HG03095 (cell line): ENCODE measurements around the gene LYZL6.

Experiments
- ATAC-seq: cut with Tn5 transposase; IDR thresholded peaks from one replicate; pipeline ENCODE4 v1.9.1; 2021; ENCODE audit warnings: moderate library complexity; ENCODE audit not compliant: unreplicated experiment

LYZL6 gene

DNA sequence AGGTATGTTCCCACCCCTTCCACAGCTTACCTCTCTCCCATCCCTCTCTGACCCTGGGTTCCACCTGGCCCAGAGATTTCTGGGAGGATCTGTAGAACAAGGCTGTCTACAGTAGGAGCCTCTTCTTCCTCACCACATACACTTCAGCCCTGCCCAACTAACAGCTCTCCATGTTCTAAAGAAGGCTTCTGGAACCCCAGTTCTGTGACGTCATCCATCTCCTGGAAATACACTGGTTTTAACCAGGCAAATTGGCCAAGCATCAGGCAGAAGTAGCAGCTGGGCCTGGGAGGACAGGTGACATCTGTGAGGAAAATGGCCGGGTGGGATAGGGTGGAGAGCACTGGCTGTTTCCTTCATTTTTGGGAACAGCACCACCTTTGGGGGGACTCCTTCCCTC lies at the start of gene LYZL6:
LYZL6 (minus strand) TSS at position 177 of the 400 bp plus-strand sequence. CDS start 4,357 bp downstream, outside the sequence.
- no peak for ATAC-seq

DNA sequence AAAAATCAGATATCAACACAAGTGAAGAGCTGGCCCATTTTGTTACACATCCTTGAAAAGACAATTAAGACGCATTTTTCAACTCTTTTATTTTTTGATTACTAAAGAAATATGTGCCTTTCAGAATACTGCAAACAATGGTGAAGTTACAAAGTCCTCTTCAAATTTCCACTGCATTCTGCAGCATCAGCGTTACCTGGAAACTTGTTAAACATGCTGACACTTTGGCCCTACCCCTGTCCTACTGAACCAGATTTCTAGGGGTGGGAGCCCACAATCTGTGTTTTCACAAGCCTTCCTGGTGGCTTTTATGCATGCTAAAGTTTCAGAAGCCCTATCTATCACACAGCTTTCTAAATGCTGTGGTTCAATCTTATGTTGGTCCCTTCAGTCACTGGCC lies 47.6 kb upstream of the LYZL6 start:
- no peak for ATAC-seq

DNA sequence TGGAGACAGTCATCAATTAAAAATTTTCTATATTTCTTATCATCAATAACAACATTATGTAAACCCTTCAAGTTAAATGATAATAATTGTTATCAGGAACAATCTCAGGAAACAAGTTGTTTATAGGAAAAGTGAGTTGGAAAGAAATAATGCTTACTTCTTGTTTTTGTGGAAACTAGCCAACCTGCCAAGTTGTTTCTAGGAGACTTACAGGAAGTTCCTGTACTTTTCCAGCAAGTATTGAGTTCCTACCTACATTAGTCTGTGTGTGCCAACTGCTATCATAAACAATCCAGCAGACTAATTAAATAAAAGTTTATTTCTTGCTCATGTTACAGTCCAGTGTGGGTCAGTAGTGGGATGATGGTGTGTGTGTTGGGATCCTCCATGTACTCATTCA lies 44.7 kb upstream of the LYZL6 start:
- no peak for ATAC-seq

DNA sequence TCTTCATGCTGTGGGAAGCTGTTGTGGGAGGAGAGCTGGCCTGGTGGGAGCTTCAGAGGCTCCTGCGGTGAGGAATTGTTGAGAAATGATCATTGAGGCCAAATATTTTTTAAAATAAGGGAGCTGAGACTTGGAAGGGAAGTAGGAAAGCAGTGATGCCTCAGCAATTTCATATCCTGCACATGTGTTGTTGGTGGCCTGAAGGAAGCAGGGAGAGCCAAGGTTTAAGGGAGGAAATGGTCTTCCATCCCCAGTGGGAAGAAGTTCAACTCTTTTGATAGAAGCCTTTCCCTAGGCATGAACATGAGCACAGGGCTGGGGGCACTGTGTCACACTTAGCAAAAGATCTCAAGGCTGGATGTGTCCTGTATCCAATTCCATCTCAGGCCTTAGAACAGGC lies 43.1 kb upstream of the LYZL6 start, which contains the start of gene CCL14:
CCL14 (minus strand) TSS at position 87 of the 400 bp plus-strand sequence; CDS start at position 7, 80 bp downstream.
- ATAC-seq, result no peak

DNA sequence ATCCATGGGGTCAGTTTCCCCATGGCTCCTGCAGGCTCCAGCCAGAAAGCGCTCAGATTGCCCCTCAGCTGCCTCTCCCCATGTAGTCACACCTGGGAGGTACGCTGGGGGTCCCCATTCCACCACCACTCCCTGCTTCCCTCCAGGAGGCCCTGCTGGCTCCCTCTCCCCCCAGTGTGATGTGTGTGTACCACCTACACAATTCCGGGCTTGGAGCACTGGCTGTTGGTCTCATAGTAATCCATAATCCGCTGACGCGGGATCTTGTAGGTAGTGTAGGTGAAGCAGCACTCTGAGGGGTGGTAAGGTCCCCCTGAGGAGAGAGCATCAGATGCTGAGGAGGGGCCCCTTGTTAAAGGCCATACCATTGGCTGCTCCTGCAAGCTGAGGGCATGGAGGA lies 40.6 kb upstream of the LYZL6 start:
- no peak for ATAC-seq

- ATAC-seq, result no peak
Measured at GRCh38 chr17:35982409-35983191, 39.1 kb upstream of the LYZL6 start.

DNA sequence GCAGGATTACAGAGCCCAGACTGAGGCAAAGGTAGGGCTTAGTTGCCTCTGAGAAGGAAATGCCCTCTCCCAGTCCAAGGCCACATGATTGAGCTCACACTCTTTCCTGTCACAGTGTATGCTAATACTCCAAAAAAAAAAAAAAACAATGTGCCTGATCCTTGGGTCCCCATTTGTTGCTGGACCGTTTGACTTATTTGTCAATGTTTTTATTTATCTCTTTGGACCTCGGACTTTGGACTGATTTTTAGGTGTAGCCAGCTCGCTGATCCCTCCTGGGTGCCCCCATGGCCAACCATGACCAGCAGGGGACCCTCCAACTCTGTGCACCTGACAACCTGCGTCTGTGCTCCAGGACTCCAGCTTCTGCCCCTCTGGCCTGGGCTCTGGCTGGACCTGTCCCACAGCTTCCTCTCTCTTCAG lies 38.4 kb upstream of the LYZL6 start:
- no peak for ATAC-seq

DNA sequence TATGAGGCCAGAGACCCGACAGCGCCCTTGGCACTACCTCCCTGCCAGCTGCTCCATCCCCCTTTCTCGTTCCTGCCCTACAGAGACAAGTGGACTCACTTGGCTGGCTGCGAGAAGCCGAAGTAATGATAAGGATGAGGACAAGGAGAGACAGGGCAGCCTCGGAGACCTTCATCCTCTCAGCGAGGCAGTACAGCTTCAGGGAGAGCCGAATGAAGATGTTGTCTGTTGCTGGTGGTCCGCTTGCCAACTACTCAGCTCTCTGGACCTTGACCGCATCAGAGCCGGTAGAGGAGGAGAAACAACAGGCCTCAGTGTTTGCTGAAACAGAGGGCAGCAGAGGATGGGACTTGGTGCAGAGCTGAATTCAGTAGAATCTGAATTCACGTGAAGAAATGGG lies 37.7 kb upstream of the LYZL6 start, which contains the start of gene CCL16:
CCL16 (minus strand) TSS at position 252 of the 400 bp plus-strand sequence; CDS start at position 175, 77 bp downstream.
- no peak for ATAC-seq

DNA sequence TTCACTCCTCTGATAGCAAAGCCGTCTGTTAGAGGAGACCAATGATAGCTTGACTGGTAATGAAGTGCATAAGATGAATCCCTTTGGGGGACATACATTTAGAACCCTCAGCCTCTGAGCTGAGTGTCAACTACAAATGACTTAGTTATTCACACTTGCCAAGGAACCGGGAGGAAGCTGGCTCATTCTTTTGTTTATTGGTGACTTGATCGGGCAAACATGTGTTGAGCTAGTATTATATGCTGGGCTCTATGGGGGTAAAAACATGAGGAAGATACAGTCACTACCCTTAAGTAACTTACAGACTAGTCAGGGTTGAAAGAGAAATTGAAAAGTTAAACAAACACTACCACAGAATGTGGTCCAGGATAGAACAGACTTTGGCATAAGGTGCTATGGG lies 34.8 kb upstream of the LYZL6 start:
- no peak for ATAC-seq

DNA sequence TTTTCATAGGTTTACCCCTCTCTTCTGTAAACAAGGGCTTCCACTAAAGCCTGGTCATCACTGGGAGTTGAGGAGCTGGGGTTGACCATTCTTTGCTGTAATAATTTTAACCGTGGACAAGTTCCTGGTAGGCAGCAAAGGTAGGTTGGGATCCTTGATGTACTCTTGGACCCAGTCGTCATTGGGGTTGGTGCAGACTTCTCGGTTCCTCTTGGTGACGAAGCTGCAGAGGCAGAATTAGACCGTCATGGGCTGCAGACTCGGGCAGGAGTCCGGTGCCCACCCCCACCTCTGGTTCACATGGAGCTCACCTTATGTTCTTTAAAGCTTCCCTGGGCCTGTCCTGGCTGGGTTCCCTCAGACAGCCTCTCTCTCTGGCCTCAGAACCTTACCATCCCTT lies 34.0 kb upstream of the LYZL6 start:
- ATAC-seq, result no peak

DNA sequence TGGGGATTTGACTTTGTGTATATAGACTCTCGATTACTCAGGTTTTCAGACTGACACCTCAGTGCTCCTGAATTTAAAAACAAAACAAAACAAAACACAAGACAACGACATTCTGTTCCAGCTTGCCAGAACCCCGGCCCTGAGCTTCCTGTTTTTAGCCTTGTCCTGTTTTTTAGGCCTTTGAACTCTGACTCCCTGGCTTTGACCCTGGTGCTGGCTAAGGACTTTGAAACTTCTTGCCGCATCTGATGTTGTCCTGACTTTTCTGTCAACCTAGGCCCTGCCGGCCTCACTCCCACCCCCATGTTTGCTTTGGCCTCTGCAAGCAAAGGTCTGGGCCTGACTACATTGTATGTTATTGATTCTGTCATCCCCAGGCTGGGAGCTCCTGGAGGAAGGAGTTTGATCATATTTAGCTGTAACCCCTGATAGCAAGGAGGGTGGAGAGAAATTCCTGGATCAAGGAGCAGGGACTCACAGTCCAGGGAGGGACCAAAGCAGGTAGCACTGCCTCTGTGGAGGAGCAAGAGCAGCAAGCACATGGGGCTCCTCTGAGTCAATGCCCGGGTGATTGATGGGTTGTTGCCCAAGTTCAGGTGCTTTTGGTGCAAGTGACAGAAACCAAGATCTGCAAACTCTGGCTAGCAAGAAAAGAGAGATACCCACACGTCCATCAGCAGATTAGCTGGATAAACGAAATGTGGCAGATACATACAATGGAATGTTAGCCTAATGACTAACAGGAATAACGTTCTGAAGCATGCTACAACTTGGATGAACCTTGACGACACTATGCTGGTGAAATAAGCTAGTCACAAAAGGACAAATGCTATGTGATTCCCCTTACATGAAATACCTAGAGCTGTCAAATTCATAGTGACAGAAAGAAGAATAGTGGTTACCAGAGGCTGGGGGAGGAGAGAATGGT lies 30.1 kb upstream of the LYZL6 start:
- ATAC-seq, result no peak

DNA sequence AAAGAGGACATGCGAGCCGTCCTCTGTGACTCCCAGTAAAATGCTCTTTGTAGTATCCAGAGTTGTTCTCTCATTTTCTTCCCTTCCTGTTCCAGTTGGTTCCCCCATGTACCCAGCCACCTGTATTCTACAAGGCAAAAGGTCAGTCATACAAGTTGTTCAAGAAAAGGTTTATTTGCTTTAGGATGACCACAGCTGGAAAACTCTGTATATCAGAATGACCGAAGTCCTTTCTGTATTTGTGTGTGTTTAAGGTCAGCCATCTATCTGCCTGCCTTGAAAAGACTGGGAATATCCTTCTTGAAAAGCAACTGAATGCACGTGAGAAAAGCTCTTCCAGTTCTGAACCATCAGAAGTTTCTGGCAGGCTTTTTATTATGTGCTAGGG lies 29.4 kb upstream of the LYZL6 start:
- ATAC-seq, result no peak

DNA sequence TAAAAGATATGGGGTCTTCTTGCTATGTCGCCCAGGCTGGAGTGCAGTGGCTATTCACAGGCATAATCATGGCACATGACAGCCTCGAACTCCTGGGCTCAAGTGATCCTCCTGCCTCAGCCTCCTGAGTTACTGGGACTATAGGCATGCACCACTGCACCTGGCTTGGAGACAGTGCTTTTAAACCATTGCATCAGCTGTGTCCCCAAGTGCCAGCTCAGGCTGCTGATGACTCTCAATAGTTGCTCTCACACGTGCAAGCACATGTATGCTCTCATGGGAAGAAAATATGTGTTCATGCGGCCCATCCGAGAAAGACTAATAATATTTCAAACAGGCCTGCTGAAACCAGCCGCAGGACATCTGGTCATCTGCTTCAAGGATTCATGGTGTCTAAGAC lies 29.0 kb upstream of the LYZL6 start:
- ATAC-seq, result no peak

DNA sequence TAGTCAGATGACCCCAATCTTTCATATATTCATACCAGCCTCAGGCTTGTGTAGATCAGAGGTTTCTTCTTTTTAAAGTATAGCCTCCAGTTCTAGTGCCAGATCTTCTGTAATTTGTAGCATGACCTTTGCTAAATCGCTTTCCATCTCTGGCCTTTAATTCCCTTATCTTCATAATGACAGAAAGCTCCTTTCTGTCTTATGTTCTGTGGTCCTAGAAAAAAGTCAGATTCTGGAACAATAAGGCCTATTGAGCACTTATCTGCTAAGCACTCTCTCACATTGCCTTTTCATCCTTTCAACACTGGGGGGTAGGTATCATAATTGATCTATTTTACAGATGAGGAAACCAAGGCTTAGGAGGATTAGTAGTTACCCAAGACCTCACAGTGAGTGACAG lies 28.6 kb upstream of the LYZL6 start:
- ATAC-seq, result no peak

DNA sequence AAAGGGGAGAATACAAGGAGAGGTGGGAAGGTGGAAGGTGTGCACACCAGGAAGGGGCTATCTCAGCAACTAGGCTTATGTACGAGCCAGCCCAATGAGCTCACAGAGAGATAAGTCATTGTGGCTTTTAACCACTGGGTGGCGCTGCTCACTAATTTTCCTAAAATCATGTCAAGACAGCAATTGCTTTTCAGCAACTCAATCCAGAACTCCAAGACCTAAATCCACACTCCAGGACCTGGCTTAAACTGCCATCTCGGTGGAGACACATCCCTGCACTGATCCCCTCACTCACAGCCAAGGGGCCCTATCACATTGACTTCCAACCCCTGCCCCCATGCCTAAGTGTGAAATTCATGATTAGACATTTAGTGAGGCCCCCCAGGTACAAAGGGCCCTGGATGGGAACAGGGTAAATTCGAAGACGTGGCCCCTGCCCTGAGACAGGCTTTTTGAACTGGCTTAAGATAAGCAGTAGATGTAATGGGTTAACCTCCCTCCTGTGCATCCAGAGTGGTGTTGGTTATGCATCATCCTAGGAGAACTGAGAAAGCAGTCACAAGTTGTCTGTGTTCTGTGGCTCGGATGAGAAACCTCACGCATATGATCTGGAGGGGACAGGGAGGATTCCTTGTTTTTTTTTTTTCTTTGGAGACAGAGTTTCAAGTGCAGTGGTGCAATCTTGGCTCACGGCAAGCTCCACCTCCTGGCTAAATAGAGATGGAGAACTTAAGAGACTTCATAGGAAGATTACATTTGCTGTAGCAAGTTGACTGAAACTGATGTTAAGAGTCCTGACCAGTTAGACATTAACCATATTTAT lies 26.3 kb upstream of the LYZL6 start:
- no peak for ATAC-seq

GRCh38 chr17:35968520-35969054 lies 25.1 kb upstream of the LYZL6 start:
- no peak for ATAC-seq

- ATAC-seq, result no peak
Measured at GRCh38 chr17:35965272-35965671, 21.8 kb upstream of the LYZL6 start.

- no peak for ATAC-seq
Measured at GRCh38 chr17:35963663-35964062, 20.1 kb upstream of the LYZL6 start.

- ATAC-seq, result no peak
Measured at GRCh38 chr17:35953720-35954119, 10.2 kb upstream of the LYZL6 start.

DNA sequence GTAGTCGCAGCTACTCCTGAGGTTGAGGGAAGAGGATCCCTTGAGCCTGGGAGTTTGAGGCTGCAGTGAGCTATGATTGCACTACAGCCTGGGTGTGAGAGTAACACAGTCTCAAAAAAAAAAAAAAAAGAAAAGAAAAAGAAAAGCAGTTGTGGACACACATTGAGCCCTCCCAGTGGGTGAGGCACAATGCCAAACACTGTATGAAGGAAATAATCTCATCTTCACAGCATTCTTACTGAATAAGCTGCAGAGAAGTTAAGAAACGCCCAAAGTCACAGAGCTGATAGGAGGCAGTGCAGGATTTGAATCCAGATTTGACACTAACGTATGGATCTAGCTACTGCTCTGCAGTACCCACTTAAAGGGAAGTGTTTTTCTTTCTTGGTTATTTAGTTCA lies 5.9 kb upstream of the LYZL6 start:
- no peak for ATAC-seq

DNA sequence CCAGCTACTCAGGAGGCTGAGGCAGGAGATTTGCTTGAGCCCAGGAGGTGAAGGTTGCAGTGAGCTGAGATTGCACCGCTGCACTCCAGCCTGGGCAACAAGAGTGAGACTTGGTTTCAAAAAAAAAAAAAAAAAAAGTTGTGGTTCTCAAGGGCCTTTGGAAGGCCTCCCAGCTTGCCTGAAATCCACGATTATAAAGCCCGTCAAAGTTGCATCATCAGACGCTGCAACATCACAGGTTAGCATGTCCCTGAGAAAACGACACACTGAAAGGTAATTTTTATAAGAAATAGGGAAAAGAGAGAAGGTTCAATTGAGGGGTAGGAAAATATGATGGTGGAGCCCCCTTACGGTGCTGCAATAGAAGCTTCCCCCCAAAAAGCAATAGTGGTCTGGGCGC lies 4.6 kb upstream of the LYZL6 start:
- no peak for ATAC-seq
